IMR-90 (cell line): ENCODE data around the gene HAUS3. TPM values are rescaled to one million over a fixed set of nuclear protein-coding genes. Genes with fewer than 3 reads are reported as not detected.

Experiments
- ATAC-seq: fragments of 200-7000 bp; cut with Tn5 transposase; 2 replicates; pipeline ENCODE4 v1.9.1; 2020; ENCODE audit warnings: low read depth, mild to moderate bottlenecking, moderate library complexity
- BruUV-seq: library from RNA; stranded (reverse); fragments of 400-500 nt; replicated peaks from 2 replicates; lab custom pipeline; 2021; lab: Mats Ljungman, UMichigan
- CTCF ChIA-PET: fragments of 300-600 bp; formaldehyde crosslinking; extraction: SDS; loops from one replicate; lab custom pipeline; 2021; ENCODE audit warnings: antibody characterized with exemption; lab: Yijun Ruan, JAX
- POLR2A ChIA-PET: fragments of 300-600 bp; sonication (Branson Sonifier 250); formaldehyde crosslinking; loops from one replicate; lab custom pipeline; 2022; ENCODE audit warnings: antibody characterized with exemption; ENCODE audit not compliant: unreplicated experiment; lab: Charles Lee
- DNase-seq: peaks from one replicate; pipeline ENCODE4 v3.0.0; 2013
- H2AFZ ChIP-seq: replicated peaks from 2 replicates; pipeline ENCODE3; 2013; ENCODE audit warnings: low read length, mild to moderate bottlenecking; ENCODE audit not compliant: poor library complexity
- H2AK5ac ChIP-seq: 2 replicates; pipeline ENCODE4 v1.6.1; 2013; ENCODE audit warnings: low read depth, low read length, inconsistent platforms
- H2AK9ac ChIP-seq: replicated peaks from 2 replicates; pipeline ENCODE3; 2013; ENCODE audit warnings: mild to moderate bottlenecking, low read depth, low read length, moderate library complexity; ENCODE audit not compliant: poor library complexity
- H2BK120ac ChIP-seq: 2 replicates; pipeline ENCODE4 v1.6.1; 2013; ENCODE audit warnings: low read depth, low read length, inconsistent platforms
- H2BK15ac ChIP-seq: 3 replicates; pipeline ENCODE4 v1.6.1; 2013; ENCODE audit warnings: low read depth, low read length, inconsistent platforms
- H2BK20ac ChIP-seq: 2 replicates; pipeline ENCODE4 v1.6.1; 2013; ENCODE audit warnings: low read depth, mild to moderate bottlenecking, inconsistent platforms, low read length, moderate library complexity
- H2BK5ac ChIP-seq: 2 replicates; pipeline ENCODE4 v1.6.1; 2013; ENCODE audit warnings: mild to moderate bottlenecking, low read depth, low read length, inconsistent platforms; ENCODE audit not compliant: poor library complexity, severe bottlenecking
- H3K14ac ChIP-seq: replicated peaks from 2 replicates; pipeline ENCODE4 v1.6.1; 2013; ENCODE audit warnings: low read depth, low read length, inconsistent platforms
- H3K18ac ChIP-seq: 2 replicates; pipeline ENCODE4 v1.6.1; 2013; ENCODE audit warnings: low read depth, low read length, control low read depth
- H3K23ac ChIP-seq: 2 replicates; pipeline ENCODE4 v1.6.1; 2013; ENCODE audit warnings: low read depth, low read length, inconsistent platforms
- H3K27ac ChIP-seq: 2 replicates; pipeline ENCODE4 v1.5.1; 2013; ENCODE audit warnings: mild to moderate bottlenecking, control low read depth, low read length; ENCODE audit not compliant: insufficient read depth
- H3K27me3 ChIP-seq: 2 replicates; pipeline ENCODE4 v1.6.1; 2013; ENCODE audit warnings: low read length; ENCODE audit not compliant: control insufficient read depth, insufficient read depth
- H3K36me3 ChIP-seq: 2 replicates; pipeline ENCODE4 v1.6.1; 2013; ENCODE audit warnings: low read length, mixed read lengths; ENCODE audit not compliant: control insufficient read depth, insufficient read depth
- H3K4ac ChIP-seq: 2 replicates; pipeline ENCODE4 v1.6.1; 2013; ENCODE audit warnings: low read depth, low read length, inconsistent platforms
- H3K4me1 ChIP-seq: 2 replicates; pipeline ENCODE4 v1.6.1; 2013; ENCODE audit warnings: low read length, mixed read lengths; ENCODE audit not compliant: control insufficient read depth, insufficient read depth
- H3K4me2 ChIP-seq: 2 replicates; pipeline ENCODE4 v1.6.1; 2013; ENCODE audit warnings: low read depth, mild to moderate bottlenecking, control low read depth, low read length, moderate library complexity
- H3K4me3 ChIP-seq: 2 replicates; pipeline ENCODE4 v1.5.1; 2013; ENCODE audit warnings: low read depth, mild to moderate bottlenecking, control low read depth, low read length, moderate library complexity; ENCODE audit not compliant: insufficient read depth
- H3K56ac ChIP-seq: 2 replicates; pipeline ENCODE4 v1.6.1; 2013; ENCODE audit warnings: low read length, inconsistent platforms; ENCODE audit not compliant: insufficient read depth; ENCODE audit errors: extremely low read depth
- H3K79me1 ChIP-seq, 2 experiments: 2 replicates each; pipeline ENCODE4 v1.6.1; 2013; ENCODE audit warnings: low read length in 2 of 2, inconsistent platforms in 1 of 2, low read depth in 1 of 2
- H3K9ac ChIP-seq: 2 replicates; pipeline ENCODE4 v1.6.1; 2013; ENCODE audit warnings: low read depth, low read length, control low read depth
- H3K9me1 ChIP-seq: 2 replicates; pipeline ENCODE4 v1.6.1; 2013; ENCODE audit warnings: low read length, inconsistent platforms; ENCODE audit not compliant: insufficient read depth
- H3K9me3 ChIP-seq: 2 replicates; pipeline ENCODE4 v1.6.1; 2013; ENCODE audit warnings: low read length; ENCODE audit not compliant: control insufficient read depth, insufficient read depth
- H4K20me1 ChIP-seq: 2 replicates; pipeline ENCODE4 v1.6.1; 2013; ENCODE audit warnings: low read length, inconsistent platforms; ENCODE audit not compliant: insufficient read depth
- H4K5ac ChIP-seq: 2 replicates; pipeline ENCODE4 v1.6.1; 2013; ENCODE audit warnings: mild to moderate bottlenecking, low read depth, low read length, control low read depth
- H4K8ac ChIP-seq, 2 experiments: 2 replicates each; pipeline ENCODE4 v1.6.1; 2013; ENCODE audit warnings: low read depth in 2 of 2, low read length in 2 of 2, control low read depth in 1 of 2, inconsistent platforms in 1 of 2
- H4K91ac ChIP-seq: 2 replicates; pipeline ENCODE4 v1.6.1; 2013; ENCODE audit warnings: low read depth, low read length, inconsistent platforms; ENCODE audit not compliant: insufficient read depth
- BHLHE40 ChIP-seq: fragments of 150-350 bp; IDR thresholded peaks from 2 replicates; pipeline ENCODE4 v1.6.1; 2016; ENCODE audit warnings: mild to moderate bottlenecking, low read depth, low read length
- CEBPB ChIP-seq: IDR thresholded peaks from 2 replicates; pipeline ENCODE4 v1.6.1; 2012; ENCODE audit warnings: low read depth, low read length, improper control_type of control experiment
- ELK1 ChIP-seq: fragments of 150-350 bp; IDR thresholded peaks from 2 replicates; pipeline ENCODE4 v1.6.1; 2016; ENCODE audit warnings: low read depth, mild to moderate bottlenecking, low read length, moderate library complexity, borderline replicate concordance
- MAFK ChIP-seq: IDR thresholded peaks from 2 replicates; pipeline ENCODE4 v1.6.1; 2012; ENCODE audit warnings: low read depth, low read length, improper control_type of control experiment
- MAZ ChIP-seq: IDR thresholded peaks from 2 replicates; pipeline ENCODE4 v1.6.1; 2012; ENCODE audit warnings: low read depth, mild to moderate bottlenecking, low read length, improper control_type of control experiment, moderate library complexity, borderline replicate concordance
- MXI1 ChIP-seq: IDR thresholded peaks from 2 replicates; pipeline ENCODE4 v1.6.1; 2012; ENCODE audit warnings: low read depth, mild to moderate bottlenecking, low read length, moderate library complexity, borderline replicate concordance
- POLR2A ChIP-seq: IDR thresholded peaks from 2 replicates; pipeline ENCODE4 v1.6.1; 2012; ENCODE audit warnings: mild to moderate bottlenecking, low read depth, low read length
- RAD21 ChIP-seq: IDR thresholded peaks from 2 replicates; pipeline ENCODE4 v1.6.1; 2012; ENCODE audit warnings: low read length, improper control_type of control experiment
- RCOR1 ChIP-seq: IDR thresholded peaks from 2 replicates; pipeline ENCODE4 v1.6.1; 2012; ENCODE audit warnings: mild to moderate bottlenecking, low read length, improper control_type of control experiment; ENCODE audit not compliant: insufficient replicate concordance
- RFX5 ChIP-seq: IDR thresholded peaks from 2 replicates; pipeline ENCODE4 v1.8.0; 2012; ENCODE audit warnings: low read depth, mild to moderate bottlenecking, low read length, moderate library complexity
- SMC3 ChIP-seq: fragments of 150-350 bp; IDR thresholded peaks from 2 replicates; pipeline ENCODE4 v1.6.1; 2016; ENCODE audit warnings: low read depth, mild to moderate bottlenecking, antibody characterized with exemption, low read length, moderate library complexity
- WGBS, 2 experiments: methylation state at CpG; one replicate each; pipeline versions ENCODE4 v1.1.5 to v1.1.7; 2013; ENCODE audit warnings: missing lambda C conversion rate in 2 of 2; ENCODE audit not compliant: insufficient read length in 1 of 2; ENCODE audit errors: extremely low coverage in 2 of 2; 5-methylcytosine and 5-hydroxymethylcytosine counted together
- dilution Hi-C: fragments of 300-500 bp; cut with HindIII; formaldehyde crosslinking; loops from one replicate; pipeline ENCODE4 v1.14.3; 2018; ENCODE audit warnings: low sequenced_read_pairs; ENCODE audit not compliant: unreplicated experiment
- in situ Hi-C: fragments of 300-500 bp; cut with MboI; formaldehyde crosslinking; loops from 3 replicates; pipeline ENCODE4 v1.14.3; 2019; ENCODE audit warnings: low sequenced_read_pairs, inconsistent platforms, mixed read lengths
- intact Hi-C: fragments of 100-400 bp; cut with micrococcal nuclease; formaldehyde crosslinking; loops from 2 replicates; pipeline ENCODE4 v1.10.0; 2022
- polyA plus RNA-seq, 3 experiments: library from polyadenylated mRNA; depleted of rRNA; stranded (reverse); fragments of >200 nt; gene quantifications; 2 replicates each; pipeline ENCODE4 v1.2.3, GENCODE V29; 2012; ENCODE audit warnings: low replicate concordance in 1 of 3
- total RNA-seq: library from RNA; depleted of rRNA; stranded (reverse); fragments of >200 nt; gene quantifications from 2 replicates; pipeline ENCODE4 v1.2.3, GENCODE V29; 2012
- TF ChIP-seq, protein P1 (sequence below): fragments of 150-350 bp; IDR thresholded peaks from 2 replicates; pipeline ENCODE4 v1.6.1; 2017; ENCODE audit warnings: mild to moderate bottlenecking, antibody characterized with exemption, low read length, low read depth

The HAUS3 gene
- total and polyA plus RNA-seq, 2 of the 4 experiments (the other 2 are of a cell fraction) = 4.3 to 4.8 TPM

GRCh38 chr4:2272026-2272827 is 30.3 kb upstream of the HAUS3 start:
- Histone ChIP-seq H2AK9ac (no peak overlapping the region), H3K23ac (no peak overlapping the region), H3K4me2 (no peak overlapping the region), H3K4ac (no peak overlapping the region), H3K9me3 (no peaks in the 10 kb centered on the region), H4K8ac (no peak overlapping the region), H3K36me3 (no peaks in the 10 kb centered on the region), H3K27ac (no peak overlapping the region), H3K4me1 (no peaks in the 10 kb centered on the region; the same call in 1 of the 2 replicates), H4K20me1 (no peaks in the 10 kb centered on the region), H2AK5ac (no peak overlapping the region), H3K56ac (no peak overlapping the region), H3K9me1 (no peaks in the 10 kb centered on the region), H2BK5ac (no peak overlapping the region), H4K5ac (no peak overlapping the region), H2AFZ (no peak overlapping the region), H3K4me3 (no peak overlapping the region), H2BK20ac (no peak overlapping the region), H3K18ac (no peak overlapping the region), H3K14ac (no peak overlapping the region), H4K91ac (no peak overlapping the region), H2BK15ac (no peak overlapping the region), H3K9ac (no peak overlapping the region), H3K79me1 (no peaks in the 10 kb centered on the region), H2BK120ac (no peak overlapping the region), H3K27me3 (peaks cover 2% of the 10 kb centered on the region; the same call in 1 of the 2 replicates)
- DNase-seq (no peak), ATAC-seq (no peak)
- POLR2A ChIA-PET = no interaction called here
- CTCF ChIA-PET = no interaction called here
- TF ChIP-seq MAFK (no peak), SMC3 (no peak), MAZ (no peak), RFX5 (no peak), ELK1 (no peak), MXI1 (no peak), RAD21 (no peak), CEBPB (no peak), BHLHE40 (no peak), POLR2A (no peak), RCOR1 (no peak)
- TF ChIP-seq, protein P1, sequence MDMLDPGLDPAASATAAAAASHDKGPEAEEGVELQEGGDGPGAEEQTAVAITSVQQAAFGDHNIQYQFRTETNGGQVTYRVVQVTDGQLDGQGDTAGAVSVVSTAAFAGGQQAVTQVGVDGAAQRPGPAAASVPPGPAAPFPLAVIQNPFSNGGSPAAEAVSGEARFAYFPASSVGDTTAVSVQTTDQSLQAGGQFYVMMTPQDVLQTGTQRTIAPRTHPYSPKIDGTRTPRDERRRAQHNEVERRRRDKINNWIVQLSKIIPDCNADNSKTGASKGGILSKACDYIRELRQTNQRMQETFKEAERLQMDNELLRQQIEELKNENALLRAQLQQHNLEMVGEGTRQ = no peak
- intact Hi-C loops = no loop called here
- 92% methylated on average over 2 of the region's 25 CpGs; no CpG with 5 or more reads in 1 of the 2 experiments for WGBS, 2 experiments
- BruUV-seq = no TSS peak
- in situ Hi-C loops = no loop called here
- dilution Hi-C loops = no loop called here
